H1 (cell line): ENCODE data around the gene RAET1G.
A peak's percentile ranks its signal among the peaks of the same experiment; 100 is the strongest.

Source experiments
- CHD2 ChIP-seq: IDR thresholded peaks from 2 replicates; pipeline ENCODE4 v1.6.1; 2012; ENCODE audit warnings: low read length, improper control_type of control experiment
- CTCF ChIP-seq, 3 experiments: IDR thresholded peaks; 1 replicate in 2 of 3; 2 replicates in 1 of 3; pipeline versions ENCODE4 v1.5.1 to v1.6.1; 2011; ENCODE audit warnings: low read length in 3 of 3, mild to moderate bottlenecking in 3 of 3, inconsistent platforms in 2 of 3, low read depth in 1 of 3, moderate library complexity in 1 of 3; ENCODE audit not compliant: insufficient read depth in 1 of 3; ENCODE audit errors: control extremely low read depth in 1 of 3
- EZH2 ChIP-seq: fragments of 200-600 bp; sonication (generic); IDR thresholded peaks from 2 replicates; pipeline ENCODE4 v1.7.1; 2012; ENCODE audit warnings: low read depth, mild to moderate bottlenecking, moderate library complexity, low read length, inconsistent platforms; ENCODE audit not compliant: severe bottlenecking
- HDAC6 ChIP-seq: IDR thresholded peaks from one replicate; pipeline ENCODE4 v1.7.1; 2012; ENCODE audit warnings: low read depth, mild to moderate bottlenecking, inconsistent platforms, low read length, moderate library complexity
- MAX ChIP-seq: IDR thresholded peaks from 2 replicates; pipeline ENCODE4 v1.6.1; 2012; ENCODE audit warnings: inconsistent platforms
- NANOG ChIP-seq: IDR thresholded peaks from 2 replicates; pipeline ENCODE4 v1.6.1; 2011; ENCODE audit warnings: low read length, low read depth, mild to moderate bottlenecking, inconsistent platforms; ENCODE audit not compliant: insufficient read depth, poor library complexity, severe bottlenecking
- POLR2A ChIP-seq, 2 experiments: IDR thresholded peaks; 1 replicate in 1 of 2; 2 replicates in 1 of 2; pipeline ENCODE4 v1.6.1; 2011; ENCODE audit warnings: low read depth in 2 of 2, low read length in 2 of 2, mild to moderate bottlenecking in 2 of 2; ENCODE audit errors: control extremely low read depth in 1 of 2
- RAD21 ChIP-seq, 2 experiments: IDR thresholded peaks in 1 of 2; conservative IDR thresholded peaks in 1 of 2; 2 replicates each; pipeline ENCODE4 v1.6.1; 2011; ENCODE audit warnings: low read depth in 2 of 2, low read length in 2 of 2, improper control_type of control experiment in 1 of 2, inconsistent platforms in 1 of 2, mild to moderate bottlenecking in 1 of 2, moderate library complexity in 1 of 2
- SRF ChIP-seq: IDR thresholded peaks from 2 replicates; pipeline ENCODE4 v1.6.1; 2011; ENCODE audit warnings: mild to moderate bottlenecking, low read depth, low read length, moderate library complexity
- TAF1 ChIP-seq: IDR thresholded peaks from 2 replicates; pipeline ENCODE4 v1.6.1; 2011; ENCODE audit warnings: mild to moderate bottlenecking, low read depth, low read length
- TAF7 ChIP-seq: optimal IDR thresholded peaks from 2 replicates; pipeline ENCODE3; 2011; ENCODE audit warnings: low read depth, mild to moderate bottlenecking, inconsistent platforms, low read length, moderate library complexity, borderline replicate concordance
- YY1 ChIP-seq: IDR thresholded peaks from 2 replicates; pipeline ENCODE4 v1.6.1; 2011; ENCODE audit warnings: low read depth, mild to moderate bottlenecking, low read length

GRCh38 chr6:149963462-149964307 lies 40.8 kb upstream of the RAET1G start, which contains the start of gene ULBP1:
- no peak for TF ChIP-seq CTCF (IDR thresholded peaks at IDR 0.05; ENCODE audit: control extremely low read depth in 1 of 3, insufficient read depth in 1 of 3, low read depth in 1 of 3, low read length in 3 of 3)
- no peak for TF ChIP-seq EZH2
- TF ChIP-seq POLR2A (IDR thresholded peaks at IDR 0.05; ENCODE audit: control extremely low read depth in 1 of 2, low read depth in 2 of 2, low read length in 2 of 2) = peak in 1 of 2 experiments; percentile 78; a peak in 1 of 3 replicates
- TF ChIP-seq HDAC6 = no peak
- TF ChIP-seq MAX = peak; percentile 83
- no peak for TF ChIP-seq SRF
- peak; percentile 58 for TF ChIP-seq YY1
- peak; percentile 42; the same call in 1 of the 2 replicates for TF ChIP-seq CHD2
- TF ChIP-seq NANOG = no peak
- peak; percentile 28 for TF ChIP-seq TAF1
- TF ChIP-seq RAD21 (IDR thresholded peaks at IDR 0.05 in 1 of 2, conservative IDR thresholded peaks at IDR 0.05 in 1 of 2; ENCODE audit: low read depth in 2 of 2, low read length in 2 of 2) = no peak
- TF ChIP-seq TAF7 = no peak
